Measurements from ENCODE around the gene TCERG1L.

DNA sequence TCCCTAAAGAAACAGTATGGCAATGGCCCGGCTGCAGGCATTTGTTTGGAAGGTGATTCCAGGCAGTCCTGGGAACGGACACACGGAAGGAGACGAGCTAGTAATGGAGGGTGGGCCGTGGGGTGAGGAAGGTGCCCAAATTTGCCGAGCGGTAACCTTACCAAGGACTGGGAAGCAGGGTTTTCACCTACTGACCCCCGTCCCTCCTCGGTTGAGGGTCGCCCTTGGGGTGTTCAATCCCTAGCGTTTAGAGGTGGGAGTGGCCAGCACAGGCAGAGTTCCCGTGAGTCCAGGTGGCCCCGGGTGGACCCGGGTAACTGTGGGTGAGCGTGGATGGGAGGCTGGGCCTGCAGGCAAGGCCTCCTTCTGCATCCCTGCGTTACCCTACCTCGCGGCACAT is 198.8 kb downstream of the TCERG1L start:
- TF ChIP-seq, protein P1, sequence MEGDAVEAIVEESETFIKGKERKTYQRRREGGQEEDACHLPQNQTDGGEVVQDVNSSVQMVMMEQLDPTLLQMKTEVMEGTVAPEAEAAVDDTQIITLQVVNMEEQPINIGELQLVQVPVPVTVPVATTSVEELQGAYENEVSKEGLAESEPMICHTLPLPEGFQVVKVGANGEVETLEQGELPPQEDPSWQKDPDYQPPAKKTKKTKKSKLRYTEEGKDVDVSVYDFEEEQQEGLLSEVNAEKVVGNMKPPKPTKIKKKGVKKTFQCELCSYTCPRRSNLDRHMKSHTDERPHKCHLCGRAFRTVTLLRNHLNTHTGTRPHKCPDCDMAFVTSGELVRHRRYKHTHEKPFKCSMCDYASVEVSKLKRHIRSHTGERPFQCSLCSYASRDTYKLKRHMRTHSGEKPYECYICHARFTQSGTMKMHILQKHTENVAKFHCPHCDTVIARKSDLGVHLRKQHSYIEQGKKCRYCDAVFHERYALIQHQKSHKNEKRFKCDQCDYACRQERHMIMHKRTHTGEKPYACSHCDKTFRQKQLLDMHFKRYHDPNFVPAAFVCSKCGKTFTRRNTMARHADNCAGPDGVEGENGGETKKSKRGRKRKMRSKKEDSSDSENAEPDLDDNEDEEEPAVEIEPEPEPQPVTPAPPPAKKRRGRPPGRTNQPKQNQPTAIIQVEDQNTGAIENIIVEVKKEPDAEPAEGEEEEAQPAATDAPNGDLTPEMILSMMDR (IDR thresholded peaks at IDR 0.05), result no peak
- TF ChIP-seq POLR2A (IDR thresholded peaks at IDR 0.05) (no peak), POLR2AphosphoS5 (IDR thresholded peaks at IDR 0.05; ENCODE audit: insufficient read depth in 1 of 2, low read depth in 1 of 2) (no peak)
